COLO668 (cell line): ENCODE data around the gene HNRNPUL2.
"Not testable (repeated sequence)": the region's sequence is repeated elsewhere in the genome, so short reads cannot be mapped to it uniquely, and the experiment has no call there.

ENCODE experiments used
- DNase-seq: peaks from one replicate; lab custom pipeline; 2025; ENCODE audit not compliant: unreplicated experiment; lab: John Stamatoyannopoulos, UW

The HNRNPUL2 gene

DNA sequence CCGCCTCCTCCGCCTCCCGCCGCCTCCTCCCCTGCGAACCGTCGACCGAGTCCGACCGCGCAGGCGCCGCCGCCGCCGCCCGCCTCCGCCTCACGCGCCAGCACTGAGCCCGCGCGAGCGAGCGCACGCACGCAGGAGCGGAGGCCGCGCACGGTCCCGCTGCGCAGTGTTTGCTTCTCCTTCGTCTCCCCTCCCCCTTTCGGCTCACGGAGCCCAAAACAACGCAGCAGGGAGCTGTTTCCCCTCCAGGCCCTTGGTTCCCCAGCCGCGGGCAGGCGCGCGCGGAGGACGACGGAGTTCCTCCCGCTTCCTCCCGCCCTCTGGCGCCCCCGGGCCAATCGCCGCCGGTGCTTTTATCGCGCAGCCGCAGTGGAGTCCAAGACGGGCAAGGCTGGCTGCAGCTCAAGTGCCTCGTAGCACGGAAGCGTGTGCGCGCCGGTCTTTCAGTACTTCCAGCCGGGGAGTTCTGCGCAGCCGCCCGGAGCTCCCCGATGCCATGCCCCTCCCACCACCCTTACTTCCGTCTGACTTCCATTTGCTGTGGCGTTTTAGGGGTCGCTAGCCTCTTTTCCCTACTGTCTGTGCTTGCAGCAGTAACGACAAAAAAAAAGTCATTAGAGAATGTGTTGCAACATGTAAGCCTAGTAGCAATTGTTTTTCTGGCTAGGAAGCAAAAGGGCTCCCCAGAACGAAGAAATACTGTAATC, at the start of gene HNRNPUL2:
Gene HNRNPUL2 (minus strand): TSS at position 293 of the 707 bp plus-strand sequence. CDS start 301 bp downstream, outside the sequence.
- DNase-seq, result peak; percentile 99

GRCh38 chr11:62775646-62776045, 48.4 kb upstream of the HNRNPUL2 start:
- DNase-seq, result no peak

DNA sequence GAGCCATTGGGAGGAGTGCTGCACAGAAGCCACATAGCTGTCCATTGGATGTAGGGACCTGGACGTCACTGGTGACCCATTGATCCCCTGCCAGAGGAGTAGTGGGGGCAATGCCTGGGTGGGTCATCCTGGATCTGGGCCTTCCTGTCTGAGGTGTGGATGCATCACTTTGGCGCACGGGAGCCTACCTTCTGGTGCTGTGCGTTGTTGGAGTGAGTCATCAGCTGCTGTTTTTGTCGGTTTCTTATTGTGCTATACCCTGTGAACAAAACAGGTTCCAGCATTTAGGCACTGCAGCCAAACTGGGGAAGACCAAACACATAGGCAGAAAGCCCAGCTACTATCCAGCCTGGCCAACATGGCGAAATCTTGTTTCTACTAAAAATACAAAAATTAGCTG, 47.1 kb upstream of the HNRNPUL2 start:
- no peak for DNase-seq

DNA sequence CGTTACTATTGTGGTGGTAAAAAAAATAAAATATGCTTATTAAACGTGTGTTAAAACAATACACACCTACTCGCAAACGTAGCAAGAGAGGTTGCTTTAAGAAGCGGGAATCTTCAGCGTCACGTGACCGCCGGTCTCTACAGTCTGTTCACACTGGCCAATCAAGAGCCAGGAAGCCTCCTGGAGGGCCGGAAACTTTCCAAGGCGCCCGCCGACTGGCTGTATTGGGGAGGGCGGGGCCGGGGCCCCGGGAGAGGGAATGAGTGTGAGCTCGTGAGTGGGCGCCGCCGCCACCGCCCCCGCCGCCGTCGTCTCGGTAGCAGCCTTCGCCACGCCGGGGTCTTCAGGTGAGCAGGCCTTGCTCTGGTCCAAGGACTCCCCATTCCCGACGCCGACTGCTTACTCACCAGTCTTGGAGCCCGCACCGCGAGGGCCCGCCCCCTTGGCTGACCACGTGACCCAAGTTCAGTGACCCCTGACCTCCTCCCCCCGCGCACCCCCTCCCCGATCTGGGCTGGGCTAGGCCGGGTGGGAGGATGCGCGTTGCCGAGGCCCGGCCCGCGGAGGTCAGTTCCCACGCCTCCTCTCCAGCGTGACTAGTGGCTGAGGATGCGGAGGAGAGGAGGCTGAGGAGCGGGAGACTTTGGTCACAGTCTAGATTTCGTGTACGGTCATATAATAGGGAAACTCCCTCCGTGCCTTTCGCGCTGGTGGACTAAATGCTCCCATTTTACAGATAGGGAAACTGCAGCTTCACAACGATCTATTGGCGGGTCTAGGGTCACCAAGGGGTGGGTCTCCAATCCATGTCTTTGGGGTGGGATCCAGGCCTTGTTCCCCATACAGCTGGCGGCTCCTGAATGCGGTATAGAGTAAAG, 44.1 kb upstream of the HNRNPUL2 start, which contains the start of gene TAF6L:
Gene TAF6L (plus strand): TSS at position 253 of the 878 bp plus-strand sequence. CDS start 4,388 bp downstream, outside the sequence.
- peak; percentile 96 for DNase-seq

- DNase-seq, result peak; percentile 45
Measured at GRCh38 chr11:62770778-62771143, 43.5 kb upstream of the HNRNPUL2 start.

GRCh38 chr11:62760867-62761227, 33.6 kb upstream of the HNRNPUL2 start:
- not testable (repeated sequence) for DNase-seq

GRCh38 chr11:62757846-62758788, 30.9 kb upstream of the HNRNPUL2 start:
- DNase-seq, result no peak

- DNase-seq, result no peak
Measured at GRCh38 chr11:62755086-62755615, 27.9 kb upstream of the HNRNPUL2 start.

GRCh38 chr11:62753736-62754603, 26.7 kb upstream of the HNRNPUL2 start, which contains the start of gene ZBTB3:
Gene ZBTB3, minus strand, starts transcription at chr11:62754160. Its CDS starts 496 bp downstream, at chr11:62753664.
- DNase-seq, result peak; percentile 96

GRCh38 chr11:62752994-62753735, 25.9 kb upstream of the HNRNPUL2 start:
- no peak for DNase-seq

- DNase-seq, result no peak
Measured at GRCh38 chr11:62752177-62752785, 25.0 kb upstream of the HNRNPUL2 start.

- not testable (repeated sequence) for DNase-seq
Measured at GRCh38 chr11:62749931-62750330, 22.7 kb upstream of the HNRNPUL2 start.

DNA sequence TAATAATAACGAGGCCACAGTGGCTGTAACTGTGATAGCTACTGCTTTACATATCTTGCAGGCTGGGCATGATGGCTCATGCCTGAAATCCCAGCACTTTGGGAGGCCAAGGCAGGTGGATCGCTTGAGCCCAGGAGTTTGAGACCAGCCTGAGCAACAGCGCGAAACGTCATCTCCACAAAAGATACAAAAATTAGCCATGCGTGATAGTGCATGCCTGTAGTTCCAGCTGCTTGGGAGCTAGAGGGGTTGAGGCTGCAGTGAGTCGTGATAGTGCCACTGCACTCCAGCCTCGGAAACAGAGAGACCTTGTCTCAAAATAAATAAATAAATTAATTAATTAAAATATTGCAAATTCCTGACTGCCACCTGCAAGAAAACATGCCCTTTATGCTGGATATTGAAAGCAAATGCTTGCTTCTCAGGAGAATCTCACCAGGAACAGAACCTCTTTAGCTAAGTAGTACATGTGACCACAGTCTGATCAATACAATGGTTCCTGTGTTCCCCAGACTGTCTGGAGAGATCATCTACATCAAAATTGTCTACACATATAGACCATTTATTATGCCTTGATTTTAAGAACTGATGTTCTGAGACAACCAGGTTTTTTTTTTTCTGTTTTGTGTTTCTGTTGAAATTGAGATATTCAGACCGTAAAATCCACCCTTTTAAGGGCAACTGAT, 20.4 kb upstream of the HNRNPUL2 start:
- no peak for DNase-seq

GRCh38 chr11:62737196-62737595, 9.9 kb upstream of the HNRNPUL2 start:
- DNase-seq, result no peak

DNA sequence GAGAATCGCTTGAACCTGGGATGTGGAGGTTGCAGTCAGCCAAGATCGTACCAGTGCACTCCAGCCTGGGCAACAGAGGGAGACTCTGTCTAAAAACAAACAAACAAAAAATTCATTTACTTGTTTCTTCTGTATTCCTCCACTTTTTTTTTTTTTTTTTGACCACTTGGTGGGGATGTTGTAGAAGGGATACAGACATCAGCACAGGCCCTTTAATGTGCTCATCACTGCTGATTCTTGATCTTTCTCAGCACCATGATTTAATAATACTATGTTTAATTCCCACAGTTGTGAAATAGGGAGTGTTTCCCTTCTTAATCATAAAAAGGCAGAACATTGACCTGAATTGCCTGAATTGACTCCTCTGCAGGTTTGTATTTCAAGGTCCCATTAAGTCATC, 5.6 kb upstream of the HNRNPUL2 start:
- no peak for DNase-seq

DNA sequence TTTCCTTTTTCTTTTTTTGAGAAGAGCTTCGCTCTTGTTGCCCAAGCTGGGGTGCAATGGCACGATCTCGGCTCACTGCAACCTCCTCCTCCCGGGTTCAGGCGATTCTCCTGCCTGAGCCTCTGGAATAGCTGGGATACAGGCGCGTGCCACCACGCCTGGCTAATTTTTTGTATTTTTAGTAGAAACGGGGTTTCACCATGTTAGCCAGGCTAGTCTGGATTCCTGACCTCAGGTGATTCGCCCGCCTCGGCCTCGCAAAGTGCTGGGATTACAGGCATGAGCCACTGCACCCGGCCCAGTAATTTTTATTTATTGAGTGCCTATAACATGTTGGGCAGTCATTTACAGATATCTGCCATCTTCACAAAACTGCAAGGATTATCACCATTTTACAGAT, 2.8 kb upstream of the HNRNPUL2 start:
- DNase-seq, result not testable (repeated sequence)

GRCh38 chr11:62728171-62728988, 1.1 kb upstream of the HNRNPUL2 start, which contains the start of gene TTC9C:
Gene TTC9C, plus strand, starts transcription at chr11:62728486. Its CDS starts 363 bp downstream, at chr11:62728849.
- DNase-seq, result peak; percentile 86
